GM12865 (cell line): ENCODE measurements around the gene YPEL3.

ENCODE experiments used
- DNase-seq: peaks from one replicate; pipeline ENCODE4 v3.0.0; 2010; ENCODE audit warnings: low read depth
- H3K4me3 ChIP-seq: 2 replicates; pipeline ENCODE4 v1.5.1; 2011; ENCODE audit warnings: mild to moderate bottlenecking, low read depth, low read length, control low read depth
- TF ChIP-seq, protein P1 (sequence below): IDR thresholded peaks from 2 replicates; pipeline ENCODE4 v1.5.1; 2011; ENCODE audit warnings: low read length, control low read depth, low read depth, inconsistent platforms; ENCODE audit not compliant: insufficient read depth; ENCODE audit errors: missing control alignments

Gene YPEL3

DNA sequence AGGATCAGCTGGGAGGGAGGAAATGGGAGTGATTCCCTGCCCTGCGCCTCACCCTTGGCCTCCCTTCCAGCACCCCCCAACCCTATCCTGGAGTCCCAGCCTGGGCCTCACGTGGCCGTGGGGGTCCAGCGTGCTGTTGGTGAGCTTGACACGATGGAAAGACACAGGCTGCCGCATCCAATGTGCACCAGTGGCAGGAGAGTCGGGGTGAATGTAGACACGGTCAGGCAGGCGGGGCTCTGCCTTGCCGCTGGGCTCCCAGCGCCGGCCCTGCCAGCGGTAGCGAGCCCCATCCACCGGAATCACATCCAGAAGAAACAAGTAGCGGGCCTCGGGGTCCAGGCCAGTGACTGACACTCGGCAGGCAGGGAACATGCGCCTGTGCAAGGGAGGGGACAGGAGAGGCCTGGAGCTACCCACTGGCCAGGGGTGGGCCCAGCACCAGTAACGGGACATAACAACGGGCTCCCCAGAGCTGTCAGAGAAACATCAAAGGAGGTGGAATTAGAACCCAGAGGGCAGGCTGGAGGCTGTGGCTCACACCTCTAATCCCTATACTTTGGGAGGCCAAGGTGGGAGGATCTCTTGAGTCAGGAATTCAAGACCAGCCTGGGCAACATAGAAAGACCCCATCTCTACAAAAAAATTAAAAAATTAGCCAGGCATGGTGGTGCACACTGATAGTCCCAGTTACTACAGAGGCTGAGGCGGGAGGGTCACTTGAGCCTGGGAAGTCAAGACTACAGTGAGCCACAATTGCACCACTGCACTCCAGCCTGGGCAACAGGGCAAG lies 7.0 kb downstream of the YPEL3 start:
- TF ChIP-seq, protein P1, sequence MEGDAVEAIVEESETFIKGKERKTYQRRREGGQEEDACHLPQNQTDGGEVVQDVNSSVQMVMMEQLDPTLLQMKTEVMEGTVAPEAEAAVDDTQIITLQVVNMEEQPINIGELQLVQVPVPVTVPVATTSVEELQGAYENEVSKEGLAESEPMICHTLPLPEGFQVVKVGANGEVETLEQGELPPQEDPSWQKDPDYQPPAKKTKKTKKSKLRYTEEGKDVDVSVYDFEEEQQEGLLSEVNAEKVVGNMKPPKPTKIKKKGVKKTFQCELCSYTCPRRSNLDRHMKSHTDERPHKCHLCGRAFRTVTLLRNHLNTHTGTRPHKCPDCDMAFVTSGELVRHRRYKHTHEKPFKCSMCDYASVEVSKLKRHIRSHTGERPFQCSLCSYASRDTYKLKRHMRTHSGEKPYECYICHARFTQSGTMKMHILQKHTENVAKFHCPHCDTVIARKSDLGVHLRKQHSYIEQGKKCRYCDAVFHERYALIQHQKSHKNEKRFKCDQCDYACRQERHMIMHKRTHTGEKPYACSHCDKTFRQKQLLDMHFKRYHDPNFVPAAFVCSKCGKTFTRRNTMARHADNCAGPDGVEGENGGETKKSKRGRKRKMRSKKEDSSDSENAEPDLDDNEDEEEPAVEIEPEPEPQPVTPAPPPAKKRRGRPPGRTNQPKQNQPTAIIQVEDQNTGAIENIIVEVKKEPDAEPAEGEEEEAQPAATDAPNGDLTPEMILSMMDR, result no peak
- no peak overlapping the region for H3K4me3 ChIP-seq
- no peak for DNase-seq

DNA sequence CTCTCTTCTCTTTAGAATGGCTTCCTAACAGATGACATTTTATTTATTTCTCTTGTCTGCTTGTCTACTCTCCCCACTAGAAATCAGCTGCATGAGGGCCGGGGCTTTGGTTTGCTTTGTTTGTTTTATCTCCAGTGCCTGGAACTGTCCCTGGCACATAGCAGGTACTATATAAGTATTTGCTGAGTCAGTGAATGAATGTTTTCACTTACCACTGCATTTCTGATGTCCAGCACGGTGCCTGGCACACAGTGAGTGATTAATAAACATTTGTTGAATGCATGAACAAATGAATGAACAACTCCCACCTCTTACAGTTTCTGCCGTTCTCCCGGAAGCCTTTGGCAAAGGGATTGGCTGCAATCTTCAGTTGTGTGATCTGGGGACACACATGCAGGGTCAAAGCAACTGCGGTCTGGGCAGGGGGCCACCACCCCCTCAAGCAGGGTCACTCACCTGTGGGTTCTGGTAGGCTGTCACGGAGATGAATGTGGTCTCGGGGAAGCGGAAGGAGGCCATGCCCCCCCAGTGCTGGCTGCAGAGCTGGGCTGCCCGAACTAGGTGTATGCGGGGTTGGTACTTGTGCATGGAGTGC lies 7.7 kb downstream of the YPEL3 start:
- no peak overlapping the region for H3K4me3 ChIP-seq
- DNase-seq, result no peak
- TF ChIP-seq, protein P1, result no peak

DNA sequence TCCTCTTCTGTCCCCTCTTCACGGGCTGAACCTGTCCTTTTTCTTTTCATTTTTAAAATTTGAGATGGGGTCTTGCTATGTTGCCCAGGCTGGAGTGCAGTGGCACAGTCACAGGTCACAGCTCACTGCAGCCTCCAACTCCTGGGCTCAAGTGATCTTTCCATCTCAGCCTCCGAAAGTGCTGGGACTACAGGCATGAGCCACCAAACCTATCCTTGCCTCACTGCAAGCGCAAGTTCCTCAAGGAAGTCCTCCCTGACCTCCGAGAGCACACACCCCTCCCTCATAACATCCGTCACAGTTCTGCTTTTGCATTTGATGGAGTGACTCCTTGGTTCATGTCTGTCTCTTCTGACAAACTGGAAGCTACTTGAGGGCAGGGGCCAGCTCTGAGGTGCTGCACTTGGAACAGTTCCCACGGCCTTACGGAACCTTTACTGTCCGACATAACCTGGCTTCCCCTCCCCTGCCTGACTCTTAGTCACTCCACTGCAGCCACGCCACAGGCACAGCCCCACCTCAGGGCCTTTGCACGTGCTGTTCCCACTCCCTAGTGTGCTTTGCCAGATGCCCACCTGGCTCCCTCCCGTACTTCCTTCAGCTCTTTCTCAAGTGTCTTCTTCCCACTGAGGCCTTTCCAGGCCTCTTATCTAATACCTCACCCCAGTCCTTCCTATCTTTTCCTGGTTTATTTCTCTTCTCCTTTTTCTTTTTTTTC lies 8.7 kb downstream of the YPEL3 start:
- no peak overlapping the region for H3K4me3 ChIP-seq
- no peak for DNase-seq
- TF ChIP-seq, protein P1, result no peak

DNA sequence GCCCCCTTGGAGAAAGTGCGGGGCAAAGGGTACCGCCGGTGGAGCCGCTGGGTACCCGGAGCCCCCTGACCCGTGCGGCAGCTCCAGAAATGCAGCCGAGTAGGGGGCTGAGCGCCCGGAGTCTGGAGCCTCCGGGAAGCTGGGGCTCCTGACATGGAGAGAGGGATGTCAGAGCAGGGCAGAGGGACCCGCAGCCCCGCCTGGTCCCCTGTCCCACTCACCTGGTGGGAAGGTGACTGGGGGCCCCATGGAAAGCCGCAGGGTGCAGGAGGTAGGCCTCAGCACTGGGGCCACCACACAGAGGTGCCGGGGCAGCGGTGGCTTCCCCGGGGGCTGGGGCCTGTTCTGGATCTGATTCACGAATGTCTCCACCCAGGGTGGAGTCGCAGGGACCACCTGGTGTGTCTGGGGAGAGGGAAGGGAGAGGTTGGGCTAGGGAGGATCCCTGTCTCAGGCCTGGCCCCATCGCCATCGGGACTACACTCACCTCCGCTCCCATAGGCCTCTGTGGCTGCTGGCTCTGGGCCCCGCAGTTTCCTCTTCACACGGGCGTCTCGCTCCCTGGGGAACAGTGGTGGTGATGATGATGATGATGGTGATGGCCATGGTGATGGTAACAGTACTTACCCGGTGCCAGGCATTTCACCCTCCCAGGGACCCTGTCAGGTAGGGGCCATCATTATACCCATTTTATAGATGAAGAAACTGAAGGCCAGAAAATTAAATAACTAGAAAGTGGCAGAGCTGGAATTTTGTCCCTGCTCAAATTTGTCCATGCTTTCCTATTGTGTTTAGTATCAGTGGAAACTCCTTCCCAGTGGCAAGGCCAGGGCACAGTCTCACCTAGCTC lies 9.5 kb downstream of the YPEL3 start:
- TF ChIP-seq, protein P1, result no peak
- H3K4me3 ChIP-seq, result no peak overlapping the region
- no peak for DNase-seq

DNA sequence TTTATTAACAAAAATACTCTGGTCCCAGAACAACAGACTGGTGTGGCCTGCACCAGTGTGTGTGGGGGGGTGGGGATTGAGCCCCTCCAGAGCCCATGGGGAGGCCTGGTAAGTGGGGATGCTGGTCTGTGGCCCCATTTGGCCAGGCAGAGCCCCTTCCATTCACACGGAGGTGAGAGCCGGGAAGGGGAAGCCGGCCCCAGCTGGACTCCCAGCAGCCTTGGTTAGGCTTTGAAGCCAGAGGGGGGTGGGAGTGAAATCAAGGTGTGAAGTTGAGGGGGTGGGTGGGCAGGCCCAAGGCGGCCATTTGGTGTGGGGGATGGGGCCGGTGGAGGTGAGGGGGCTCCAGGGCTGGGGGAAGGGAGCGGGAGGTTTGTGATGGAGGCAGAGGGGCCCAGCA lies 10.2 kb downstream of the YPEL3 start:
- H3K4me3 ChIP-seq, result no peak overlapping the region
- DNase-seq, result no peak
- TF ChIP-seq, protein P1, result no peak

DNA sequence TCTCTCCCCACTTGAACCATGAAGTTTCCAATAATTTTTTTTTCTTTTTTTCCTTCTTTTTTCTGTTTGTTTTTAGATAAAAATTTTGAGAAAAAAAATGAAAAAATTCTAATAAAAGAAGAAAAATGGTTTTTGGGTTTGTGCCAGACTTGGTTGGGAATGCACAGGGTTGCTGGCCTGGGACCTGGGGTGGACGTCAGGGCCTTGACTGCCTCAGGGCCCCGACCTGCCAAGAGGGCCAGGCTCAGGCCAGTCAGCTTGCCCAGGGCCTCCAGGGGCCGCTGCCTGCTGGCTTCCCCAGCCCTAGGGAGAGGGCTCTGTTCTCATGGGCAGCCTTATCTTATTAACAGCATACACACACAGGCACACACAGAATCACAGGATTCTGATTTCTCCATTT lies 10.8 kb downstream of the YPEL3 start:
- no peak for DNase-seq
- TF ChIP-seq, protein P1, result no peak

More for the DNA sequence above, 10.8 kb downstream of the YPEL3 start:
- no peak overlapping the region for H3K4me3 ChIP-seq
